ENCODE measurements around the gene SLFN14.

SLFN14 gene

DNA sequence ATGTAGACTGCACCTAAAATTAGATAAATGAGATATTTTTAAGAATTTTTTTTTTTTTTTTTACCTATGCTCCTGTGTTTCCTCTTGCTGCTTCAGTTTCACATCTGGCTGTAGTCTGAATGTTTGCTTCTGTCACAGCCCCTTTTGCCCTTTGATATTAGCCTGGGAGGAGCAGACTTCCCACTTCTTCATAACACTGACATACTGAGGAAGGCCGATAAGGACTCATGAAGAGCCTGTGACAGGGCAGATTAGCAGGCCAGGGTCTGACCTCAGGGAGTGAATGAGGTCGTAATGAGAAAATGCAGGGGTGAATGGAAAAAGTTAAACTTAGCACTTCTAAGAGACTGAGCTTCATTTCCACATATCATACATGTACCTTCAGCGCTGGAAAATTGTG, at the start of gene SLFN14:
SLFN14 (minus strand) TSS at position 117 of the 400 bp plus-strand sequence. CDS start 2,757 bp downstream, outside the sequence.
- H3K9me3 Mint-ChIP-seq, result no peaks in the 10 kb centered on the region
- no peak for DNase-seq (ENCODE audit: low spot score)
- no peak within 1 kb of the TSS for H3K4me3 Mint-ChIP-seq
- no peaks in the 10 kb centered on the region for H3K4me1 Mint-ChIP-seq (ENCODE audit: low read depth)
- no peaks in the 10 kb centered on the region for H3K36me3 Mint-ChIP-seq (ENCODE audit: low read depth)
- peaks cover 33% of the 10 kb centered on the region for H3K27me3 Mint-ChIP-seq (ENCODE audit: low read depth)
- H3K27ac Mint-ChIP-seq, result no peak within 1 kb of the TSS

- no peaks in the 10 kb centered on the region for H3K27me3 Mint-ChIP-seq (ENCODE audit: low read depth)
- DNase-seq (ENCODE audit: low spot score), result no peak
- H3K27ac Mint-ChIP-seq, result no peak overlapping the region
- no peaks in the 10 kb centered on the region for H3K9me3 Mint-ChIP-seq
- H3K4me3 Mint-ChIP-seq, result no peak overlapping the region
- H3K4me1 Mint-ChIP-seq (ENCODE audit: low read depth), result peaks cover 2% of the 10 kb centered on the region
- H3K36me3 Mint-ChIP-seq (ENCODE audit: low read depth), result peaks cover 41% of the 10 kb centered on the region
Observed at GRCh38 chr17:35609831-35610230, 49.2 kb upstream of the SLFN14 start.

DNA sequence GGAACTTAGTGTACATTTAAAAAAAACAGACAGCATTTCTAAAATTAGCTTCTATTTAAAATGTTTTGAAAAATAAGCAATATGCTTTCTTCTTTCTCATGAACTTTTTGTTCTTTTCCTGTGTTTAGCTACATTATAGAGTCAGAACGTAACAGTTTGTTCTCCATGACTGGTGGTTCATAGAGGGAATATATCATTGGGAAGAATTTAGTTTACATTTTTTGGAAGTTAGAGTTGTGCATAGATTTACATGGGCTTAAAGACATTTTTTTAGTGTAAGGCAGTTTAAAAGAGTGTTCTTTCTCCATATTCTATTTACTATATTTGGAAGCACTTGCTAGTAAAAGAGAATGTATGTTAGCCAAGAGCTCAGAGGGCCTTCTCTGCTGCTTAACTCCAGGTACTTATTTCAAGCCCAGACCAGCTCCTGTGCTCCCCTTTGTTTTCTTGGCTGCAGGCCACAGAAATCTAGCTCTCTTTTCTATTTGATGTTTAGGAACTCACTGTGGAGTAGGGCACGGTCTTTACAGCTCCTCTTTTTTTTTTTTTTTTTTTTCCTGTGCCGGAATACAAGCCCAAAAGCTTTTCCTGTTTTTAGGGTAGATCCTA, 46.7 kb upstream of the SLFN14 start:
- Mint-ChIP-seq H3K27me3 (ENCODE audit: low read depth) (no peaks in the 10 kb centered on the region), H3K9me3 (no peaks in the 10 kb centered on the region), H3K27ac (no peak overlapping the region), H3K4me1 (ENCODE audit: low read depth) (peaks cover 2% of the 10 kb centered on the region), H3K4me3 (no peak overlapping the region), H3K36me3 (ENCODE audit: low read depth) (peaks cover 52% of the 10 kb centered on the region)
- DNase-seq (ENCODE audit: low spot score), result no peak

- peaks cover 2% of the 10 kb centered on the region for H3K4me1 Mint-ChIP-seq (ENCODE audit: low read depth)
- H3K27me3 Mint-ChIP-seq (ENCODE audit: low read depth), result no peaks in the 10 kb centered on the region
- no peak for DNase-seq (ENCODE audit: low spot score)
- H3K9me3 Mint-ChIP-seq, result no peaks in the 10 kb centered on the region
- no peak overlapping the region for H3K4me3 Mint-ChIP-seq
- no peak overlapping the region for H3K27ac Mint-ChIP-seq
- H3K36me3 Mint-ChIP-seq (ENCODE audit: low read depth), result peaks cover 48% of the 10 kb centered on the region
Observed at GRCh38 chr17:35605678-35606077, 45.1 kb upstream of the SLFN14 start.

- Mint-ChIP-seq H3K27ac (no peak overlapping the region), H3K4me1 (ENCODE audit: low read depth) (peaks cover 2% of the 10 kb centered on the region), H3K36me3 (ENCODE audit: low read depth) (peaks cover 53% of the 10 kb centered on the region), H3K4me3 (no peak overlapping the region), H3K27me3 (ENCODE audit: low read depth) (no peaks in the 10 kb centered on the region), H3K9me3 (no peaks in the 10 kb centered on the region)
- DNase-seq (ENCODE audit: low spot score), result no peak
Observed at GRCh38 chr17:35603674-35604073, 43.1 kb upstream of the SLFN14 start.

DNA sequence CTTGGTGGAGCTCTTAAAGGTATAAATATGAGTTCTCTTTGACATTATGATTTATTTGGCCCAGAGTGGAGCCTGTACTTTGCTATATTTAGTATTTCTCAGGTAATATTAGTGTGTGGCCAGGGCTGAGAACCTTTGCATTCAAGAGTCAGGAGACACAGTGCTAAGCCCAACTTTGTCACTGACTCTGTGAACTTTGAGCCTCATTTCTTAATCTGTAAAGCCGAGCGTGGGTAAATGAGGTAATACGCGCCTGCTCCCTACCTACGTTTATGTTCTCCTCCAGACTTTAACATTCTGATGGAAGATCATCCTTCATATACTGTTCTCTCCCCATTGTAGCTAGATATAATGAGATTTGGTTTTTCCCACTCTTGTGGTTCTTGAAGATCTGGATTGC, 37.0 kb upstream of the SLFN14 start:
- Mint-ChIP-seq H3K4me3 (no peak overlapping the region), H3K36me3 (ENCODE audit: low read depth) (peaks cover 53% of the 10 kb centered on the region), H3K27ac (no peak overlapping the region), H3K9me3 (no peaks in the 10 kb centered on the region), H3K4me1 (ENCODE audit: low read depth) (peaks cover 2% of the 10 kb centered on the region), H3K27me3 (ENCODE audit: low read depth) (no peaks in the 10 kb centered on the region)
- no peak for DNase-seq (ENCODE audit: low spot score)

DNA sequence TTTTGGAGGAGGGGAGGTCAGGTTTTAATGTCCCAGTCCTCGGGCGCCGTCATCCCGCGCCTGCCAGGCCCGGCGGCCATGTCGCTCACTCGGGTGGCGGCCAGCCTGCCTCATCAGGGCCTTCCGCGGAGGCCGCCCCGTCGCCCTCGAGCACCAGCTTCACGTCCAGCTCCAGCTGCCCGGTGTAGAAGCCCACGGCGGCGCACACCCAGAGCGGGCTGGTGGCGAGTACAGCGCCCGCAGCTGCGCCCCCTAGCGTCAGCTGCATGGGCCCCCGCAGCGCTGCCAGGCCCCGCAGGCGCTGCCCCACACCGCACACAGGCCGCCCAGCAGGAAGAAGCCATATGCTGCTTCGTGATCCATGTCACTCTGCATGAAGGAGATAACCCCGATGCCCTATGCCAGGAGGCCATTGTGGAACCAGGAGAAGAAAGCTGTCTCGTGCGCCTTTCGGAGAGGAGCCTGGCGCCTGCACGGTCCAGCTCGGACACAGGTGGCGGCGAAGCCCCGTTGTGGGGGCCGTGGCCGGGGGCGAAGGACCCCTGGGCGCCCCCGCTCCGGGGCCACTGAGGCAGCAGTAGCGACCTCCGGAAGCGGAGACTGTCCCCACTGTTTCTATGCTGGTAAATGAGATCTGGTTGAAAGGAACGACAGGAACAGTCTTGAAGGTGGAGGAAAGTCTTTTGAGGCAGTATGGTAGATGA, 36.1 kb upstream of the SLFN14 start:
- Mint-ChIP-seq H3K27me3 (ENCODE audit: low read depth) (no peaks in the 10 kb centered on the region), H3K4me3 (no peak overlapping the region), H3K27ac (no peak overlapping the region), H3K9me3 (no peaks in the 10 kb centered on the region), H3K36me3 (ENCODE audit: low read depth) (peaks cover 52% of the 10 kb centered on the region), H3K4me1 (ENCODE audit: low read depth) (peaks cover 2% of the 10 kb centered on the region)
- DNase-seq (ENCODE audit: low spot score), result no peak

DNA sequence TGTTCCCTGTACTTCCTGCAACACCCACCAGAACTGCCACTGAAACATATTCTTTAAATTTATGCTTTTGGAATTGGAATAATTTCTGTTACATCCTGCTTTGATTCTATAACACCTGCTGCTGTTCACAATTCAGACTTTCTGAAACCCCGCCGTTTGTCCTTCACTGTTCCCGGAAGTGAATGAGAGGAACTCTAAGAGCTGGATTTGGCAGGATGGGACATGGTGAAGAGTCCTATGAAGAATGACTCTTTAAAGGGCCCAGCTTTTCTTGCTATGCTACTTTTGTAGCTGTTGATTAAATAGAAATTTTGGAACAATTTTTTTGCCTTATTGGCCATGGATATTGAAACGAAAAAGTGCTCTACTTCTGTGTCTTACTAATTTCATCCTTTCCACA, 35.5 kb upstream of the SLFN14 start:
- peaks cover 2% of the 10 kb centered on the region for H3K4me1 Mint-ChIP-seq (ENCODE audit: low read depth)
- no peak overlapping the region for H3K27ac Mint-ChIP-seq
- H3K9me3 Mint-ChIP-seq, result no peaks in the 10 kb centered on the region
- H3K36me3 Mint-ChIP-seq (ENCODE audit: low read depth), result peaks cover 52% of the 10 kb centered on the region
- DNase-seq (ENCODE audit: low spot score), result no peak
- H3K27me3 Mint-ChIP-seq (ENCODE audit: low read depth), result no peaks in the 10 kb centered on the region
- no peak overlapping the region for H3K4me3 Mint-ChIP-seq

- H3K4me1 Mint-ChIP-seq (ENCODE audit: low read depth), result peaks cover 25% of the 10 kb centered on the region
- peaks cover 8% of the 10 kb centered on the region for H3K36me3 Mint-ChIP-seq (ENCODE audit: low read depth)
- DNase-seq (ENCODE audit: low spot score), result no peak
- peaks cover 8% of the 10 kb centered on the region for H3K27me3 Mint-ChIP-seq (ENCODE audit: low read depth)
- no peaks in the 10 kb centered on the region for H3K9me3 Mint-ChIP-seq
- peak overlapping the region; percentile 98 for H3K27ac Mint-ChIP-seq
- H3K4me3 Mint-ChIP-seq, result peak overlapping the region; percentile 95
Observed at GRCh38 chr17:35588196-35588920, 27.7 kb upstream of the SLFN14 start.

- H3K27ac Mint-ChIP-seq, result peak within 1 kb of the TSS; percentile 98
- no peaks in the 10 kb centered on the region for H3K9me3 Mint-ChIP-seq
- peaks cover 8% of the 10 kb centered on the region for H3K27me3 Mint-ChIP-seq (ENCODE audit: low read depth)
- H3K36me3 Mint-ChIP-seq (ENCODE audit: low read depth), result peaks cover 5% of the 10 kb centered on the region
- peak within 1 kb of the TSS; percentile 95 for H3K4me3 Mint-ChIP-seq
- DNase-seq (ENCODE audit: low spot score), result peak; percentile 97
- peaks cover 24% of the 10 kb centered on the region for H3K4me1 Mint-ChIP-seq (ENCODE audit: low read depth)
Observed at GRCh38 chr17:35587074-35587961, 26.7 kb upstream of the SLFN14 start, which contains the start of gene AP2B1. Gene AP2B1 (plus strand): TSS chr17:35587322. CDS start chr17:35594031, 6,709 bp downstream.

DNA sequence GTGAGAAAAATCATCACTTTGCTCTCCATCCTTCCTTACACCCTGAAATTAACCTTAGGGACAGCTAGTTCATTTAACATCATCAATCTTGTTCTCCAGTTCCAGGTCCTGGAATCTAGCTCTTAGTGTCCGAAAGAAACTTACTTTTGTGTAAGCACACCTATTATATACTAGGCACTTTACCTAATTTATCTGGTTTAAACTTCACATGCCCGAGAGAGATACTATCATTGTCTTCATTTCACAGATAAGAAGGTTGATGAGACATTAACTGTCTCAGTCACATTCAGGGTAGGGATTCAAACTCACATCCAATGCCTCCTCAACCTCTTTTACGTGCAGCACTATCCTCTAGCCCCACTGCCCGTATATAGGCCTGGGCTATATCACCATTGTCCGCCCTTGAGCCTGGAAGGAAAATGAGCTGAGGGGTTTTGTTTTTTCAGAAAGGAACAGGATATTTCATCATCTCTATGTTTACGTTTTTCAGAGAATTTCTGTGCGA, 26.0 kb upstream of the SLFN14 start:
- DNase-seq (ENCODE audit: low spot score), result no peak
- Mint-ChIP-seq H3K36me3 (ENCODE audit: low read depth) (peaks cover 5% of the 10 kb centered on the region), H3K4me3 (peak overlapping the region; percentile 95), H3K27ac (peak overlapping the region; percentile 98), H3K27me3 (ENCODE audit: low read depth) (peaks cover 8% of the 10 kb centered on the region), H3K4me1 (ENCODE audit: low read depth) (peaks cover 24% of the 10 kb centered on the region), H3K9me3 (no peaks in the 10 kb centered on the region)

DNA sequence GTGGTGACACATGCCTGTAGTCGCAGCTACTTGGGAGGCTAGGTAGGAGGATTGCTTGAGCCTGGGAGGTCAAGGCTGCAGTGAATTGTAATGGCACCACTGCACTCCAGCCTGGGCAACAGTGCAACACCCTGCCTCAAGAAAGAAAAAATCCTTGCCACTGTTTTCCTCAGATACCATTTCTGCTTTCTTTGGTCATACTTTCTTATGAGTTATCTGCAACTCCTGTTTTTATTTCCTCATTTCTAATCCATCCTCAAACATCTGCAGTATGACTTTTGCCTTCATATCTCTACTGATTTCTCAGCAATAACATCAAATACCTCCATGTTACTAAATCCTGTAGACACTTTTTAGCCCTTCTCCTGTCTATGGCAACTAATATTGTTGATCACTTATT, 23.4 kb upstream of the SLFN14 start:
- DNase-seq (ENCODE audit: low spot score), result no peak
- no peak overlapping the region for H3K4me3 Mint-ChIP-seq
- H3K36me3 Mint-ChIP-seq (ENCODE audit: low read depth), result peaks cover 3% of the 10 kb centered on the region
- no peaks in the 10 kb centered on the region for H3K9me3 Mint-ChIP-seq
- no peak overlapping the region for H3K27ac Mint-ChIP-seq
- H3K27me3 Mint-ChIP-seq (ENCODE audit: low read depth), result peaks cover 8% of the 10 kb centered on the region
- peaks cover 14% of the 10 kb centered on the region for H3K4me1 Mint-ChIP-seq (ENCODE audit: low read depth)

DNA sequence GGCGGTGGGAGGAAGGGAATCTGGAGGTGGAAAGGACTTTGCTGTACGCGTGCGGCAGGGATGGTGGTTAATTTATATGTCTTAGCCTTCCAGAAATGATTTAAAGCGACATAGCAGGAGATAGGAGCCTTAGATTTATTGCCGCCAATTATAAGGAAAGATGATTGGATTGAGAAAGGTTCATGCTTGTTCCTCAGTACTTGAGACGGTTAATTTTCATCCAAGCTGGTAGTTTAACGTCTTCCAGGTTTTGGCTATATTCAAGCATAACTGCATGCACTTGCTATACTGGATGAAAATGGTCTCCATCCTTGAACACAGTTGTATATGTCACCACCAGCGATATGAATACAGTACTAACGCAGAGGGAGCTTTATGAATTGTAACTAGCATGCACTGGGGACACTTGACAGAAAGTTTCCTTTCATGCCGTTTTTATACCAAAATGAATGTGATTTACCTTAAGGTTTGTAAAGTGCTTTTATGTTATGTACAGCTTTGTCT, 18.4 kb upstream of the SLFN14 start:
- H3K27me3 Mint-ChIP-seq (ENCODE audit: low read depth), result peaks cover 5% of the 10 kb centered on the region
- H3K4me3 Mint-ChIP-seq, result peak overlapping the region; percentile 98
- H3K36me3 Mint-ChIP-seq (ENCODE audit: low read depth), result peaks cover 12% of the 10 kb centered on the region
- DNase-seq (ENCODE audit: low spot score), result no peak
- H3K27ac Mint-ChIP-seq, result peak overlapping the region; percentile 95
- peaks cover 24% of the 10 kb centered on the region for H3K4me1 Mint-ChIP-seq (ENCODE audit: low read depth)
- no peaks in the 10 kb centered on the region for H3K9me3 Mint-ChIP-seq

Data from T-helper 2 cell treated with Interferon-gamma antibody and Interleukin-4, amounts not matched to agents 5 μg/mL and 100 μg/mL, for 36 hours (primary cell).